HG02798 (cell line): ENCODE measurements around the gene PLG.
A peak's percentile ranks its signal among the peaks of the same experiment; 100 is the strongest.
"Not testable (repeated sequence)": the region's sequence is repeated elsewhere in the genome, so short reads cannot be mapped to it uniquely, and the experiment has no call there.

Experiments used
- ATAC-seq: cut with Tn5 transposase; IDR thresholded peaks from one replicate; pipeline ENCODE4 v1.9.1; 2021; ENCODE audit warnings: mild to moderate bottlenecking; ENCODE audit not compliant: unreplicated experiment, poor library complexity

PLG gene

GRCh38 chr6:160701918-160702680 is at the start of gene PLG:
TSS of gene PLG (plus strand) at chr6:160702244. CDS start at chr6:160702305, 61 bp downstream.
- not testable (repeated sequence) for ATAC-seq

DNA sequence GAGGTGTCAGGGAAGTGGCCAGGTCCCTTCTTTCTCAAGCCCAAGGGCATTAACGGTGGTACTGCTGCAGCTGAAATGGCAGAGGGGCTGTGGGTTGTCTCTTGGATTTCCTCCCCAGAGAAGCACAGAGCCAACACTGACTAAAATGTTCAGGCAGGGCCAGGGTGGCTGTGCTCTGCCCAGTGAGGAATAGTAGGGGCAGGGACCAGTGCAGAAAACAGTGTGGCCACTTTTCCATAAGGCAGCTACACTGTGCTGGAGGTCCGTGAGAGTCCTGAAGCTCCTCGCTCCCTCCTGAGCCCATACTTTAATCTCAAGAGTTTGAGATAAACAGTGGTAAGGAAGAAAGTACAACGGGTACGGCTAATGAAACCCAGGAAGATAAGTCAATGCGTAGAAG is 42.5 kb upstream of the PLG start:
- ATAC-seq, result no peak

DNA sequence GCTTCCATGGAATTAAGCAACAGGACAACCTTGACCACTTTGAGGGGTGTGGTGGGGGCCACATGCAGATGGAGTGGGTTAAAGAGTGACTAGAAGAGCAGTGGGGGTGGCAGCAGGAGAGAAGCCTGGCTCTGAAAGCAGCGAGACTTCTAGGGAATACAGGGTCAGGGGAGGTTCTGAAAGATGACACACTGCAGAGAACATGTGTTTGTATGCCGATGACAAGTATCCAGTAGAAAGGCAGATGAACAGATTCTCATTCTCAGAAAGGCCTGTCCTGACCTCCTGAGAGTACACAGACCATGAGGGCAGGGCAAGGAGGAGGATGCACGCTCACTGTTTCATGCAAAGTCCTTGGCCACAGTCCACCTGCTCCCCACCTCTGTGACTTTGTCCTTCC is 40.8 kb upstream of the PLG start:
- ATAC-seq, result no peak

- no peak for ATAC-seq
Observed at GRCh38 chr6:160662429-160662828, 39.6 kb upstream of the PLG start.

DNA sequence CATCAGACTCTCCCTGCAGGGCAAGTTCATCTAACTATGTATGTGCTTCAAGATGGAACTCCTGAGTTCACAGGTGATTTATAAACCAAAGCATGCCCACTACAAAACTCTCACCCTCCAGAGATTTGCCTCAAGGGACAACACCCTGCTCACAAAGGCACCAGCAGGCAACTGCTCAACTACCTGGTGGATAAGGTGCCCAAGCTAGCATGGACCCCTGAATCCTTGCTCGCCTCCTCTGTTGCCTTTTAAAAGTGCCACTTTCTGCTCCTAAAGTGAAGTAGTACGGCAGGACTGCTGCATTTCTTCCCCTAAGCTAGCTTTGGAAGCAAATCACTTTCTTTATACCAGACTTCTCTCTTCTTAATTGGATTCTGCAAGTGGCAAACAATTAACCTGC is 39.2 kb upstream of the PLG start:
- ATAC-seq, result no peak

- not testable (repeated sequence) for ATAC-seq
Observed at GRCh38 chr6:160664198-160664597, 37.8 kb upstream of the PLG start, which contains the start of gene LPA. TSS of gene LPA (minus strand) at chr6:160664275. CDS start at chr6:160664214, 61 bp downstream.

GRCh38 chr6:160667639-160668481 is 34.2 kb upstream of the PLG start:
- peak; percentile 87 for ATAC-seq

GRCh38 chr6:160668589-160668988 is 33.5 kb upstream of the PLG start:
- no peak for ATAC-seq

DNA sequence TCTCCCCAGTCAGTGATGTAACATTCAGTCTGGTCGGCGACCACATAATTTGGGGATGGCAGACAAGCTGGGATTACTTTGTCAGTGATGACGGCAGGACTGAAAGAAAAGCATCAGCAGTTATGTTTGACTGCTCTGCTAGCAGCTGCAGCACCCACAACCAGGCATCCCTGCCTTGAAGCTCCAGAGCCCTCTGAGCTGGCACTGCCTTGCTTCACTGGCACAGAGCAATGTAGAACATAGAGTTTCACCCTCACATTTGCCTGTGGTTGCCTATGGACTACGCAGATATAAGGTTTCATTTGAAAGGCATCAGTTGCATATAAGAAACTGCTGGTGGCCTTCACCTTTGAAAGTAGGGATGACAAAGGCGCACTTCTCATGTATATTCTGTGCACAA is 25.6 kb upstream of the PLG start:
- not testable (repeated sequence) for ATAC-seq

GRCh38 chr6:160678230-160678629 is 23.8 kb upstream of the PLG start:
- no peak for ATAC-seq

GRCh38 chr6:160678744-160679401 is 23.2 kb upstream of the PLG start:
- no peak for ATAC-seq

GRCh38 chr6:160679402-160679769 is 22.7 kb upstream of the PLG start:
- no peak for ATAC-seq

DNA sequence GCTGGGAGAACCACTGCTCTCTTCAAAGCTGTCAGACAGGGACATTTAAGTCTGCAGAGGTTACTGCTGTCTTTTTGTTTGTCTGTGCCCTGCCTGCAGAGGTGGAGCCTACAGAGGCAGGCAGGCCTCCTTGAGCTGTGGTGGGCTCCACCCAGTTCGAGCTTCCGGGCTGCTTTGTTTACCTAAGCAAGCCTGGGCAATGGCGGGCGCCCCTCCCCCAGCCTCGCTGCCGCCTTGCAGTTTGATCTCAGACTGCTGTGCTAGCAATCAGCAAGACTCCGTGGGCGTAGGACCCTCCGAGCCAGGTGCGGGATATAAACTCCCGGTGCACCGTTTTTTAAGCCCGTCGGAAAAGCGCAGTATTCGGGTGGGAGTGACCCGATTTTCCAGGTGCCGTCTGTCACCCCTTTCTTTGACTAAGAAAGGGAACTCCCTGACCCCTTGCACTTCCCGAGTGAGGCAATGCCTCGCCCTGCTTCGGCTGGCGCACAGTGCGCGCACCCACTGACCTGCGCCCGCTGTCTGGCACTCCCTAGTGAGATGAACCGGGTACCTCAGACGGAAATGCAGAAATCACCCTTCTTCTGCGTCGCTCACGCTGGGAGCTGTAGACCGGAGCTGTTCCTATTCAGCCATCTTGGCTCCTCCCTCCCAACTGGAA is 16.8 kb upstream of the PLG start:
- not testable (repeated sequence) for ATAC-seq

GRCh38 chr6:160685762-160686450 is 16.1 kb upstream of the PLG start:
- no peak for ATAC-seq

GRCh38 chr6:160690458-160690857 is 11.6 kb upstream of the PLG start:
- ATAC-seq, result no peak

DNA sequence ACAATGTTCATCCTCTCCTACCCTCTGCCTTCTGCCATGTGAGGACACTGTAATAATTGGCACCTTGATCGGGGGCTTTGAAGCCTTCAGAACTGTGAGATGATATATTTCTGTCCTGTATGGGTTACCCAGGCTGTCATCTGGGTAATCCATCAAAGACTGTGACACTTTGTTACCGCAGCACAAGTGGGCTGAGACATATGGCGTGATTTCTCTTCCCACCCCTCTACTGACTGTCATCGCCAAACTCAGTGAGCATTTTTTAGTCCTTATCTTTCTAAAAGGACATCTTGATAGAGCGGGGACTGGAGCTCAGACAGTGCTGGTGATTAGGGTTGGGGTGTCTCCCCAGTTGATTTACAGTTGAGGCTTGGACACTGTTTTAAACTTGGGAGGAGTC is 10.4 kb upstream of the PLG start:
- ATAC-seq, result no peak

- ATAC-seq, result no peak
Observed at GRCh38 chr6:160692369-160692959, 9.6 kb upstream of the PLG start.

GRCh38 chr6:160695025-160695424 is 7.0 kb upstream of the PLG start:
- ATAC-seq, result not testable (repeated sequence)

DNA sequence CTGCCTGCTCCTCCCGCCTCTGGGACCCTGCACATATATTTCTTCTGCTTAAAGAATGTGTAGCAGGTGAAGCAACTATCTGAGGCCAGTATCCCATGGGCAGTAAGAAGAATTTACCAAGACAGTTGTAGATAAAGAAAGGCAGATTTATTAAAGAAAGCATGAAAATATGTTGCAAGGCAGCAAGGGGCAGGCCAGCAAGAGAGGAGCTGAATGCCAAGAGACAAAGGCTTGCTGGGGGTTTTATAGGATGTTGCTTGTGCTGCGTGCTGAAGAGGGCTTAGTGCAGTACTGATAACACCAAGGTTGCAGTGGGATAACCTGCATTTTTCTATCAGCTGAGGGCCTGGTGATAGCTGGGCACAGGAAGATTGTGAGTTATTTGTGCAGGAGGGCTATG is 6.4 kb upstream of the PLG start:
- ATAC-seq, result not testable (repeated sequence)
